OCI-LY3 (cell line): ENCODE measurements around the gene GLO1.

Source experiments
- H2AFZ ChIP-seq: fragments of 200-600, 300-600 bp; shearing (Covaris generic); 2 replicates; pipeline ENCODE4 v1.6.0; 2014; ENCODE audit warnings: antibody characterized with exemption, low read depth, low read length
- H3K27ac ChIP-seq: fragments of 200-600, 300-600 bp; sonication (generic); 2 replicates; pipeline ENCODE4 v1.5.1; 2014; ENCODE audit warnings: mild to moderate bottlenecking, low read length, moderate library complexity, mixed read lengths
- H3K27me3 ChIP-seq: fragments of 200-600, 300-600 bp; sonication (generic); 2 replicates; pipeline ENCODE4 v1.6.1; 2014; ENCODE audit warnings: low read depth, low read length, mixed read lengths
- H3K36me3 ChIP-seq: fragments of 200-600, 300-600 bp; sonication (generic); replicated peaks from 2 replicates; pipeline ENCODE3; 2014; ENCODE audit warnings: low read depth, low read length, mixed read lengths
- H3K4me1 ChIP-seq: fragments of 300-600, 200-600 bp; sonication (generic); 2 replicates; pipeline ENCODE4 v1.6.1; 2014; ENCODE audit warnings: low read length, mixed read lengths
- H3K4me2 ChIP-seq: fragments of 200-600, 300-600 bp; sonication (generic); 2 replicates; pipeline ENCODE4 v1.6.1; 2014; ENCODE audit warnings: low read length, mixed read lengths
- H3K4me3 ChIP-seq: fragments of 300-600, 200-600 bp; sonication (generic); 2 replicates; pipeline ENCODE4 v1.5.1; 2014; ENCODE audit warnings: antibody characterized with exemption, mild to moderate bottlenecking, low read length, moderate library complexity
- H3K79me2 ChIP-seq: fragments of 300-600, 200-600 bp; shearing (Covaris generic); 2 replicates; pipeline ENCODE4 v1.6.1; 2014; ENCODE audit warnings: mild to moderate bottlenecking, low read length, mixed read lengths
- H3K9ac ChIP-seq: fragments of 300-600, 200-600 bp; shearing (Covaris generic); 2 replicates; pipeline ENCODE4 v1.6.0; 2014; ENCODE audit warnings: mild to moderate bottlenecking, low read length, moderate library complexity
- H3K9me3 ChIP-seq: fragments of 200-600, 300-600 bp; shearing (Covaris generic); 2 replicates; pipeline ENCODE4 v1.6.1; 2014; ENCODE audit warnings: low read length, mixed read lengths; ENCODE audit not compliant: insufficient read depth
- H4K20me1 ChIP-seq: fragments of 200-600, 300-600 bp; sonication (generic); 2 replicates; pipeline ENCODE4 v1.6.1; 2016; ENCODE audit warnings: low read length, mixed read lengths; ENCODE audit not compliant: insufficient read depth
- EZH2phosphoT487 ChIP-seq: fragments of 200-600 bp; shearing (Covaris generic); IDR thresholded peaks from 2 replicates; pipeline ENCODE4 v1.6.1; 2018; ENCODE audit warnings: antibody characterized with exemption, mixed run types, low read depth
- TF ChIP-seq, protein P1 (sequence below): fragments of 200-600, 300-600 bp; sonication (generic); IDR thresholded peaks from 2 replicates; pipeline ENCODE4 v1.5.1; 2014; ENCODE audit warnings: antibody characterized with exemption, low read length, low read depth

The GLO1 gene

GRCh38 chr6:38697846-38698245, 5.1 kb downstream of the GLO1 start:
- no peak overlapping the region for H3K4me2 ChIP-seq

GRCh38 chr6:38696345-38696744, 6.6 kb downstream of the GLO1 start:
- peaks cover 26% of the 10 kb centered on the region for H3K36me3 ChIP-seq
- H3K4me2 ChIP-seq: no peak overlapping the region

More at GRCh38 chr6:38697846-38698245, 5.1 kb downstream of the GLO1 start:
- H3K27me3 ChIP-seq: no peaks in the 10 kb centered on the region
- no peak overlapping the region for H3K27ac ChIP-seq
- H3K9ac ChIP-seq: no peak overlapping the region
- TF ChIP-seq EZH2phosphoT487: no peak
- TF ChIP-seq, protein P1, sequence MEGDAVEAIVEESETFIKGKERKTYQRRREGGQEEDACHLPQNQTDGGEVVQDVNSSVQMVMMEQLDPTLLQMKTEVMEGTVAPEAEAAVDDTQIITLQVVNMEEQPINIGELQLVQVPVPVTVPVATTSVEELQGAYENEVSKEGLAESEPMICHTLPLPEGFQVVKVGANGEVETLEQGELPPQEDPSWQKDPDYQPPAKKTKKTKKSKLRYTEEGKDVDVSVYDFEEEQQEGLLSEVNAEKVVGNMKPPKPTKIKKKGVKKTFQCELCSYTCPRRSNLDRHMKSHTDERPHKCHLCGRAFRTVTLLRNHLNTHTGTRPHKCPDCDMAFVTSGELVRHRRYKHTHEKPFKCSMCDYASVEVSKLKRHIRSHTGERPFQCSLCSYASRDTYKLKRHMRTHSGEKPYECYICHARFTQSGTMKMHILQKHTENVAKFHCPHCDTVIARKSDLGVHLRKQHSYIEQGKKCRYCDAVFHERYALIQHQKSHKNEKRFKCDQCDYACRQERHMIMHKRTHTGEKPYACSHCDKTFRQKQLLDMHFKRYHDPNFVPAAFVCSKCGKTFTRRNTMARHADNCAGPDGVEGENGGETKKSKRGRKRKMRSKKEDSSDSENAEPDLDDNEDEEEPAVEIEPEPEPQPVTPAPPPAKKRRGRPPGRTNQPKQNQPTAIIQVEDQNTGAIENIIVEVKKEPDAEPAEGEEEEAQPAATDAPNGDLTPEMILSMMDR: no peak
- H3K4me1 ChIP-seq: peaks cover 8% of the 10 kb centered on the region
- H3K9me3 ChIP-seq: no peaks in the 10 kb centered on the region
- H3K4me3 ChIP-seq: no peak overlapping the region
- H3K79me2 ChIP-seq: peaks cover 92% of the 10 kb centered on the region
- peaks cover 30% of the 10 kb centered on the region for H3K36me3 ChIP-seq
- no peak overlapping the region for H2AFZ ChIP-seq
- H4K20me1 ChIP-seq: peaks cover 59% of the 10 kb centered on the region

DNA sequence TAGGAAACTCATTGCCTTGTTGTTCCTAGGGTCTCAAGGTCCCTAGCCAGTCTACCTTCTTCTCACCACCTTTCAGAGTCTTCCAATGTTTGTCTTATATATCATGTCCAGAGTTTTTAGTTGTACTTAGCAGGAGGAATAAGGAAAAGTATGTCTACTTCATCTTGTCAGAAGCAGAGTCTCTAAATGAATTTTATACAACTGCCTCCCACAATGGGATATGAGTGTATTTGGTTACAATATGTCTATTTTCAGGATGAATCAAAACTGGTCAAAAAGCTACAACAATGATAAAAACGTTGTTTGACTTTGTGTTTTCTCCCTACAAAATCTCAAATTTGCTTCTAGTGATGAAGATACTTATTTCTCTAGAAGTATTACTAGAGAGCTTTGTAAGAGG, 7.0 kb downstream of the GLO1 start:
- TF ChIP-seq, protein P1: no peak
- TF ChIP-seq EZH2phosphoT487: no peak
- no peak overlapping the region for H3K27ac ChIP-seq
- no peak overlapping the region for H2AFZ ChIP-seq
- no peak overlapping the region for H3K4me2 ChIP-seq
- no peak overlapping the region for H3K9ac ChIP-seq
- peaks cover 92% of the 10 kb centered on the region for H3K79me2 ChIP-seq
- no peak overlapping the region for H3K4me3 ChIP-seq
- no peaks in the 10 kb centered on the region for H3K27me3 ChIP-seq
- H3K36me3 ChIP-seq: peaks cover 22% of the 10 kb centered on the region
- peaks cover 72% of the 10 kb centered on the region for H4K20me1 ChIP-seq
- no peaks in the 10 kb centered on the region for H3K9me3 ChIP-seq
- no peaks in the 10 kb centered on the region; the same call in 1 of the 2 replicates for H3K4me1 ChIP-seq

More at GRCh38 chr6:38696345-38696744, 6.6 kb downstream of the GLO1 start:
- Histone ChIP-seq H3K9me3 (no peaks in the 10 kb centered on the region), H3K27me3 (no peaks in the 10 kb centered on the region), H3K79me2 (peaks cover 92% of the 10 kb centered on the region), H3K27ac (no peak overlapping the region), H3K4me3 (no peak overlapping the region), H3K9ac (no peak overlapping the region), H4K20me1 (peaks cover 71% of the 10 kb centered on the region), H3K4me1 (peaks cover under 1% of the 10 kb centered on the region; the same call in 1 of the 2 replicates), H2AFZ (no peak overlapping the region)
- no peak for TF ChIP-seq EZH2phosphoT487
- TF ChIP-seq, protein P1: no peak

GRCh38 chr6:38695227-38695900, 7.6 kb downstream of the GLO1 start:
- no peak overlapping the region for H2AFZ ChIP-seq
- no peaks in the 10 kb centered on the region for H3K9me3 ChIP-seq
- H3K4me3 ChIP-seq: no peak overlapping the region
- H4K20me1 ChIP-seq: peaks cover 75% of the 10 kb centered on the region
- no peak overlapping the region for H3K27ac ChIP-seq
- H3K36me3 ChIP-seq: peaks cover 19% of the 10 kb centered on the region
- no peak overlapping the region for H3K4me2 ChIP-seq
- H3K9ac ChIP-seq: no peak overlapping the region
- H3K4me1 ChIP-seq: no peaks in the 10 kb centered on the region; the same call in 1 of the 2 replicates
- H3K79me2 ChIP-seq: peaks cover 91% of the 10 kb centered on the region
- H3K27me3 ChIP-seq: no peaks in the 10 kb centered on the region
- no peak for TF ChIP-seq EZH2phosphoT487
- TF ChIP-seq, protein P1: no peak
